GM21786 (cell line): Measurements from ENCODE around the gene TOP3B.
"Not testable (repeated sequence)": the region's sequence is repeated elsewhere in the genome, so short reads cannot be mapped to it uniquely, and the experiment has no call there.

Source experiments
- ATAC-seq: cut with Tn5 transposase; IDR thresholded peaks from one replicate; pipeline ENCODE4 v1.9.1; 2021; ENCODE audit not compliant: unreplicated experiment

TOP3B gene

DNA sequence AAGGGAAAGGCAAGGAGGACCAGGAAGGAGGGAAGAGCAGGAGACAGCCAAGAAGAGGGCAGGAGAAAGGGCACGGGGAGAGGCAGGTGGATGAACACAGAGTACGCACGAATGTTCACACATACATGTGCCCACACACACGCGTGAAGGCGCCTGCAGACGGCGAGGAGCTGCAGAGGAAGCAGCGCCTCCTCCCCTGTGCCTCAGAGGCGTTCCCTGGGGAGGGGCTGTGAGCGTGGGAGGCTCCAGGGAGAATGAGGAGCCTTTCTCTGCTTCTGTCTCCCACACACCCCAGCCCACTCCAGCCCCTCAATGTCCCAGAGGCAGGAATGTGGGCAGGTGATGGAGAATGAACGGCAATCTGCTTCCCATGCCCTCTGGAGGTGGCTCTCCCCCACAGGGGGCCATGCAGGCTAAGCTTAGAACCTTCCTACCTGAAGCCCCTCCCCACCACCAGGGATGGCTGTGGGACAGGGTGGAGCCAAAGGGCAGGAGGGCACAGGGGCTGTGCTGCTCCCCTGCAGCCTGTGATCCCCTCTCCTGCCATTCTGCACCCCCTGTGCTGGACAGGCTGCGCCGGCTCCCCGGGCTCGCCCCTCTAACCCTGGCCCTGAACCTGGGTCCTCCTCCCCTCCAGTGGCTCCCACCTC lies 55.3 kb downstream of the TOP3B start:
- ATAC-seq = no peak

GRCh38 chr22:21926728-21927127 lies 55.9 kb downstream of the TOP3B start:
- ATAC-seq = no peak

DNA sequence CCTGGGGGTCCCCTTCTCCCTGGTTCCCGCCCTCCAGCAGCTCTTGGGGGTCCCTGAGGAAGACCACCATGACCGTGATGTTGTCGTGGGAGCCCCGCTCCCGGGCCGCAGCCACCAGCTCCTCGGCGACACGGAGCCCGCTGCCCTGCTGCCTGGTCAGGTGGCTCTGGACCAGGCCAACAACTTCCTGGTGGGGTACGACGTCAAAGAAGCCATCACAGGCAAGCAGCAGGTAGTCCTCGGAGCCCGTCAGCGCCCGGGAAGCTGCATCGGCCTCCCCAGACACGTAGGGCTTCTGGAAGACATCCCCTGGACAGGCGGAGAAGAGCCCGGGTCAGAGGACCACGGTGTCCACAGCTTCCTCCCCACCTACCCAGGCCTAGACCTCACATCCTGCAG lies 59.4 kb downstream of the TOP3B start:
- no peak for ATAC-seq

DNA sequence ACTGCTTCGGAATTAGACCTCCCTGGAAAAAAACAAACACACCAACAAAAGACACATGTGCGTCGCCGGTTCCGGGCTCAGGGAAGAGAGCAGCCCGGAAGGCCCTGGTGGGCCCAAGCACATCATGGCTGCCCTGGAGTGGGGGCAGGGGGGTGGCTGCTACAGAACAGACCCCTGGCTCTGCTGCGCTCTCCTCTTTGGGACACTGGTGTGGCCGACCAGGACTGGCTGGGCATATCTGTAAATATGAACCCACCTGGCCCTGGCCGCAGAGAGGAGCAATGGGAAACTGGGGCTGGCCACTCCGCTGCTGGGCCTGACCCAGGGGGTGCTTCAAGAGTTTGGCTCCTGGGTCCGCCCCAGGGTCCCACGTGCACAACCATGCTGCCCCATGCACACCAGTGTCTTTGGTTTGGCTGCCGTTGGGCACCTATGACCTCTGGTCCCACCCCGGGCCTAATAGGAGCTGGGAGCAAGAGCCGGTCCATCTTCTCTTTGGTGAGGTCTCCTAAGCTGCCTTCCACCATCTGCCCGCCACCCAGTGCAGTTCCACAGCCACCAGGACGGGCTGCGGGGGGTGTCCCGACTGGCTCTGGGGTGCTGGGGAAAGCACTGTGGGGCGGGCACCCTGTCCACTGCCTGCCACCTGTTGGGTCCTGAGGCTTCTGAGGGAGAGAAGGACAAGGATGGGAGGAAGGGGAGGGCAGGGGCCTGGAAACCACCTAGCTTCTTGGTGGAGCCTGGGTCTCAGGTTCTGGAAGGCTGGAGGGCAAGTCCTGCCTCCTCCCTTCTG lies 60.0 kb downstream of the TOP3B start:
- ATAC-seq = no peak

DNA sequence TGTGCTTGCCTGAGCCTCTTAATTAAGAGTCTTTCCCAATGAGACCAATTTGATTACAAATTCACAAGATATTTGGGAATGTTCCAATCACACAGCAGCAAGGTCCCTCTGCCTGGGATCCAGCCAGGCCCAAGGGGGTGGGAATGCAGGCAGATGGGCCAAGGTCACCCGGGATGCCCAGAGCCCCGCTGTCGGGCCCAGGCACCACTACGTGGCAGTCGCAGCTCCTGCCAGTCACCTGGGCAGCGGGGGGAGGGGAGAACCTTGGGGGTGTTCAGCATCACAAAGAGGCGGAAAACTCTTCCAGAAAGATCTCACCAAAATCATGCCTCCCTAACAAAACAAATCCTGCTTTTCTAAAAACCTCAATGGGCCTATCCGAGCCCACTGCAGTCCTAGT lies 60.9 kb downstream of the TOP3B start:
- no peak for ATAC-seq

DNA sequence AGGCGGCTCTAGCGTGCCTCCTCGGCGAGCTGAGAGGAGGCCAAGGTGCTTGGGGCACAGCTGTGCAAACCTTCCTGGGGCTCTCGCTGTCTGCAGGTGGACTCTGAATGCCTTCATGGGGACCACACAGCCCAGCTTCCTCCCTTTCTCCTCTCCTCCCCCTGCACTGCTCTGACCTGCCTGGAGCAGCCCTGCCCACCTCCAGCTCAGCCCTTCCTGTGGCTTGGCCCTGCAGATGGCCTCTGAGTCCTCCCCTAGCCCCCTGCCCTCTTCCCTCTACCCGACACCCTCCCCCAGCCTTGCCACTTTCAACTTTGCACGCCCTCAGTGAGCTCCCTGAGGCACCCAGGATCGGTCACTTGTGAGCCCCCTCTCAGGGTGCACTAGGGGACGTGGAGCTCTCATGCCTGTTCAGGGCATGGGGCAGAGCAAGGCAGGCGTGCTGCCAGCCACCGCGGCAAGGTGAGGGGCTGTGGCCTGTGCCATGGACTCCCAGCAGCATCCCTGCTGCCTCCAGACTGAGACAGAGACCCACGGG lies 61.3 kb downstream of the TOP3B start:
- no peak for ATAC-seq

DNA sequence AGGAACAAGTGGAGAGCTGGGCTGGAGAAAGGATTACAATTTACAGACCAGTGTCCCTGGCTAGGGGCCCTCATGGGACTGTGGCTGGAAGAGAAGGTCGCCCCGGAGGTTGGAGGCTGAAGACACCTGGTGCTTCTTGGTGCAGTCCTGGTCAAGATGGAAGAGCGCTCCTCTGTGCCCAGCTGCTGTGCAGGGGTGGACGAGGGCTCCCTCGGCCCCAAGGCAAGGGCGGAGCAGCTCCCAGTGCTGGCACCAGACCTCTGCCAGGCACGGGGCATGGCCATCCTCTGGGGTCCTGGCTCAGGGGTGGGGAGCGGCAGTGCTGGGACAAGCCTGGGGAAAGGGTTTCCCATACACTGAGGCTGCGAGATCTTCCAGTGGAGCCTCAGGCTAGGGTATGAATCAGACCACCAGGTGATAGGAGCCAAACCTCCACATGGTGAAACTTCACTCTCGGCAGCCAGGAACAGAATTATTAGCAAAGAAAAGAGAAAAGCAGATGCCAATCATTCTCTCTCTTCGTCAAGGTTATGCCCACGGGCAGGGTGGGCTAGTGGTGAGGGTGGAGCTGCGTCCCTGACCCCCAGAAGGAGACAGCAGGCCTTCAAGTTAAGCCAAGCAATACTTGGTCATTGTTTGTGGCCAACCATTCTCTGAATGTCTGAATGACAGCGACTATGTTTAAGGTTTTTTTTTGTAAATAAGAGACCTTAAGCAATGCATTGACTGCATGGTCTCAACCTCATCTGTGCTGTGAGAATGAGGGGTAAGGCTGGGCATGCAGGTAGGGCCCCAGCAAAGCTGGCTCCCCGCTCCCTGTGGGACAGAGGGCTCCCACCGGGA lies 62.0 kb downstream of the TOP3B start:
- ATAC-seq = no peak

GRCh38 chr22:21919526-21920307 lies 62.9 kb downstream of the TOP3B start:
- no peak for ATAC-seq

DNA sequence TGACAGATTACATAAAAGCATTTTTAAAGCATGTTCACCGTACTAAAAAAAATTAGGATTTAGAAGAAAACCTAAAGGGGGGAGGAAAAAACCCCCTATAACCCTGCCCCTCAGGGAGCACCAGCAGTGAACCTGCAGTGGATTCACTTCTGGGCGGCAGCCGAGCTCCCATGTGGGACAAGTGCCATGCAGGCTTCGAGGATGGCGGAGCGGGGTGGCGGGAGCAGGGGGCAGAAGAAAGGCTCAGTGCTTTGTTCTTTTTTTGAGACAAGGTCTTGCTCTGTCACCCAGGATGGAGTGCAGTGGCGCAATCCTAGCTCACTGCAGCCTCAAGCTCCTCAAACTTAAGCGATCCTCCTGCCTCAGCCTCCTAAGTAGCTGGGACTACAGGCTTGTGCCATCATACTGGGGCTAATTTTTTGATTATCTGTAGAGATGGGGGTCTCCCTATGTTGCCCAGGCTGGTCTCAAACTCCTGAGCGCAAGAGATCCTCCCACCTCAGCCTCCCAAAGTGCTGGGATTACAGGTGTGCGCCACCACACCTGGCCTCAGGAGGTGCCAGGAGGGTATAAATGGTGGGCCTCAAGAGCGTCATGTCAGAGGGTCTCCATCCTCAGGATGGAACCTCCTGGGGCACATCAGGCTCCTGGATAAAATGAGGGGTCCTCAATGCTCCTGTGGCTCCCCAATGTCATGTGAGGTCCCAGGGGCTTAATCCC lies 64.0 kb downstream of the TOP3B start:
- ATAC-seq = no peak

GRCh38 chr22:21917959-21918261 lies 64.7 kb downstream of the TOP3B start:
- no peak for ATAC-seq

GRCh38 chr22:21917181-21917958 lies 65.2 kb downstream of the TOP3B start:
- ATAC-seq = no peak

DNA sequence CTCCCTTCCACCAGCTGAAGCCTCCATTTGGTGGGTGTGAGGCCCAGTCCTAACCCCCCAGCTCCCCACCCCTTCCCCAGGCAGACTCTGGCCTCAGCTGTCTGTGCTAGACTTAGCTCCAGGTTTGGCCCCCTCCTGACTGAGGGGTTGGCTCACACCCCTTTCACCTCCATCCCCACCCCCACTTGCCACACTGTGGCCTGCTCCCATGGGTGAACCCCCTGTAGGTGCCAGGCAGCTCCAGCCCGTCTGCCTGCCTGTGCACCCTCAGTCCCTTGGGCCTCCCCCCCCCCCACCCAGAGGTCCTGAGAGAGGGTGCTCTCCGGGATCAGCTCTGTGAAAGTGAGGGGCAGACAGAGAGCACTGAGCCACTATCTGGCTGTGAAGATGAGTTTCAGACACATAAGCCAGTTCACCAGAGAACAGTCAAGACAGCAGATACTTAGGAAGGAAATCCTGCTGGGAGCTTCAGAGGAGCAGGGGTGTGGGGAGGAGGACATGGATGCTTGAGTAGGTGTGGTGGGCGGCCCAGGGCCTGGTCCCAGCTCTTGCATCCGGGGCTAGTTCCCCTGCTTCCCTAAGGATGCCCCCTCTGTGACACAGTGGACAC lies 66.2 kb downstream of the TOP3B start:
- no peak for ATAC-seq

DNA sequence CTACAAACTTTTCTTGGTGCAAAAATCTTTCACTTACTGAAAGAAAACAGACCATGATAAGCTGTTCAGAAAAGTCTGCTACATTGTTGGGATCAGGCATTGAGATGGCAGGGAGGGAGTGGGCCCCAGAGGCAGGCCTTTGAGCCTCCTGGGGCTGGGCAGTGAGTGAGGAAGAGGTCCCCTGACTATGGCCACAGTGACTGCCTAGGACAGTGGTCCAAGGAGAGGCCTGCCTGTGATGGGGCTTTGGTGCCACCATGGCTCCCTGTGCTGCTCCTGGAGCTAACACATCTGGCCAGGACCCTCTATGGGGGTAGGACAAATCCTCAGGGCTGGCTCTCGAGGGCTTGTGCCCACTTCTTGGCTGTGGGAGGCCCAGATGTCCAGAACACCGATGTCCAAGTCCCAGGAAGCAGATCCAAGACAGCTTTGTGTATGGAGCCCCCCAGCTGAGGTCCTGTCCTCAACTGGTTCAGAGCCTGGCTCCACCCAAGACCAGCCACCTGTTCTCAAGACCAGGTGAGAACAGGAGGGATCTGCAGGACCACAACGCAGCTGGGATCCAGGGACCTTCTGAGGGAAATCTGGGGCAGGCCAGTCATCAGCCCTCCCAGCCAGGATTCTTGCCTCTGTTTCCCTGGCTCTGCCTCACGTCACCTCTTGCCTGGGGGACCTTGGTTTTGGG lies 66.8 kb downstream of the TOP3B start:
- no peak for ATAC-seq

- not testable (repeated sequence) for ATAC-seq
Measured at GRCh38 chr22:21914033-21914642, 68.4 kb downstream of the TOP3B start.

DNA sequence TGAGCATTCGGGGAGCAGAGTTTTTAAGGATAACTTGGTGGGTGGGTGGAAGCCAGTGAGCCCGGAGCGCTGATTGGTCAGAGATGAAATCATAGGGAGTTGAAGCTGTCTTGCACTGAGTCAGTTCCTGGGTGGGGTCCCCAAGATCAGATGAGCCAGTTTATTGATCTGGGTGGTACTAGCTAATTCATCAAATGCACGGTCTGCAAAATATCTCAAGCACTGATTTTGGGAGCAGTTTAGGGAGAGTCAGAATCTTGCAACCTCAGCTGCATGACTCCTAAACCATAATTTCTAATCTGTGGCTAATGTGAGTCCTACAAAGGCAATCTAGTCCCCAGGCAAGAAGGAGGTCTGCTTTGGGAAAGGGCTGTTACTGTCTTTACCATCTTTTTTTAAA lies 72.2 kb downstream of the TOP3B start:
- not testable (repeated sequence) for ATAC-seq

DNA sequence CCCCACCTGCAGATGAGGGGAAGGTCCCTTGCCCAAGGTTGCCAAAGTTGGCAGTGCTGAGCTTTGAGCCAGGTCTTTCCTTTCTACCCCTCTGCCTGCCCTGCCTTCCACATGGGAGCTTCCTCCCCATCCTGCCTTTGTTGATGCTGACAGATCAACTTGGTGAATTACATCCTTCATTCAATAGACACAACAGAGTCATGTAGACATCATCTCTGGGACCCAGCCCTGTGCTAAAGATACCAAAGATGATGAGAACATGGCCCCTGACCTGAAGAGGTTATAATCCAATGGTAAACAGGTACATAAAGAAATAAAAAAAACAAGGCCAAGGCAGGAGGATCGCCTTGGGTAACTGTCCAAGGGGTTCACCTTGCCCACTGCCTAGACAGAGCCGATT lies 72.7 kb downstream of the TOP3B start:
- no peak for ATAC-seq

DNA sequence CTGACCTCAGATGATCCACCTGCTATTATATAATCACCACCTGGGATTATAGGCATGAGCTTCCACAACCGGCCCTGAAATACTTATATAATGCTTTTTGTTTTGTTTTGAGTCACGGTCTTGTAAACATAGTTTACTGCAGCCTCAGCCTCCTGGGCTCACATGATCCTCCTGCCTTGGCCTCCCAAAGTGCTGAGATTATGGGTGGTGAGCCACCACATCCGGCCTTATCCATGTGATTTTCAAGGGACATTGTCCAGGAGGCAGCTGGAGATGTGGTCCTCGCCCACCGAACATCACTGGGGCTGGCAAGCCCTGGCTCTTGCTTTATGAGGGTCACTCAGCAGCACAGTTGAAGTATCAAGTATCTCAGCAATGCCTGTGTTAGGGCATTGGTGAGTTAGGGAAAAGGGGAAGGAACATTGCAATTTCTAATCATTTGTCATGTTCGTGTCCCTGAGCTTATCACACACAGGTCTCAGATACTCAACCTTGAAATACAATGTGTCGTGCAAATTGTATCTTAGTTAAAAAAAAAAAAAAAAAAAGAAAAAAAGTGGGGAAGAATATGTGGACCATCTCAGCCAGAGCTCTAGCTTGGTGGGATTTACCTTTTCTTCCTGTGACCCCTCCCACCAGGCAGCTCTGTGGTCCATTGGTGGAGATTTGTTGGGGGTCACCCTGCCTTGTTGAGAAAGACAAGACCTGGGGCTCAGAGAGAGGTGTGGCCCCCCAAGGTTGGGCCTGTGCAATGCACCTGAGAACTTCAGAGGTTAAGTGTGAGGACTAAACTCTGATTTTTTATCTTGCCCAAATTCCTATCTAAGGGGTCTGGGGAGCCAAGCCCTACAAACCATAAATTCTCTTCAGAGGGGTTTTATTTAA lies 74.7 kb downstream of the TOP3B start:
- no peak for ATAC-seq
